Mesenchymal stem cell (in vitro differentiated cells and primary cell): Measurements from ENCODE around the gene NFILZ.

Experiments
- DNase-seq: peaks from one replicate; pipeline ENCODE4 v3.0.0-alpha.2; 2013
- H2AFZ ChIP-seq: one replicate; pipeline ENCODE4 v1.6.1; 2013; ENCODE audit warnings: low read depth, mild to moderate bottlenecking, control low read depth, inconsistent platforms, low read length, moderate library complexity
- H2AK5ac ChIP-seq: 2 replicates; pipeline ENCODE4 v1.6.1; 2013; ENCODE audit warnings: low read length, moderate library complexity, mild to moderate bottlenecking, inconsistent platforms; ENCODE audit not compliant: severe bottlenecking
- H2BK120ac ChIP-seq: one replicate; pipeline ENCODE4 v1.6.1; 2013; ENCODE audit warnings: low read depth, mild to moderate bottlenecking, inconsistent platforms, low read length, moderate library complexity
- H2BK12ac ChIP-seq, 2 experiments: one replicate each; pipeline ENCODE4 v1.6.1; 2013; ENCODE audit warnings: inconsistent platforms in 2 of 2, low read length in 2 of 2, mild to moderate bottlenecking in 2 of 2, moderate library complexity in 2 of 2, control low read depth in 1 of 2
- H2BK15ac ChIP-seq: one replicate; pipeline ENCODE4 v1.6.1; 2013; ENCODE audit warnings: mild to moderate bottlenecking, low read depth, inconsistent platforms; ENCODE audit not compliant: poor library complexity, severe bottlenecking
- H2BK5ac ChIP-seq: 2 replicates; pipeline ENCODE4 v1.6.1; 2013; ENCODE audit warnings: low read depth, mild to moderate bottlenecking, low read length, control low read depth, inconsistent platforms; ENCODE audit not compliant: poor library complexity, severe bottlenecking
- H3K14ac ChIP-seq, 2 experiments: one replicate each; pipeline ENCODE4 v1.6.1; 2013; ENCODE audit warnings: inconsistent platforms in 2 of 2, low read length in 2 of 2, control low read depth in 1 of 2, mild to moderate bottlenecking in 1 of 2, moderate library complexity in 1 of 2
- H3K18ac ChIP-seq, 2 experiments: one replicate each; pipeline ENCODE4 v1.6.1; 2013; ENCODE audit warnings: inconsistent platforms in 2 of 2, low read length in 2 of 2, control low read depth in 1 of 2, low read depth in 1 of 2, mild to moderate bottlenecking in 1 of 2
- H3K23ac ChIP-seq, 2 experiments: one replicate each; pipeline ENCODE4 v1.6.1; 2013; ENCODE audit warnings: inconsistent platforms in 2 of 2, low read length in 2 of 2, mild to moderate bottlenecking in 2 of 2, moderate library complexity in 2 of 2, control low read depth in 1 of 2
- H3K27ac ChIP-seq: 2 replicates; pipeline ENCODE4 v1.5.1; 2013; ENCODE audit warnings: mild to moderate bottlenecking, moderate library complexity, low read length, control low read depth, inconsistent platforms; ENCODE audit not compliant: poor library complexity, severe bottlenecking
- H3K27me3 ChIP-seq, 2 experiments: 2 replicates each; pipeline versions ENCODE4 v1.6.1 to v1.7.0; 2013; ENCODE audit warnings: low read length in 2 of 2, mild to moderate bottlenecking in 2 of 2, moderate library complexity in 2 of 2, control low read depth in 1 of 2, inconsistent platforms in 1 of 2; ENCODE audit not compliant: control insufficient read depth in 1 of 2, insufficient read depth in 1 of 2
- H3K36me3 ChIP-seq, 2 experiments: 2 replicates each; pipeline versions ENCODE4 v1.6.1 to v1.7.0; 2013; ENCODE audit warnings: low read length in 2 of 2, control low read depth in 1 of 2, inconsistent platforms in 1 of 2, low read depth in 1 of 2, mild to moderate bottlenecking in 1 of 2; ENCODE audit not compliant: insufficient read depth in 2 of 2, control insufficient read depth in 1 of 2
- H3K4ac ChIP-seq, 2 experiments: one replicate each; pipeline ENCODE4 v1.6.1; 2013; ENCODE audit warnings: inconsistent platforms in 2 of 2, low read length in 2 of 2, mild to moderate bottlenecking in 2 of 2, moderate library complexity in 2 of 2, control low read depth in 1 of 2, low read depth in 1 of 2
- H3K4me1 ChIP-seq: 2 replicates; pipeline ENCODE4 v1.6.1; 2013; ENCODE audit warnings: low read depth, low read length, control low read depth; ENCODE audit not compliant: control insufficient read depth, insufficient read depth
- H3K4me2 ChIP-seq: 2 replicates; pipeline ENCODE4 v1.6.1; 2013; ENCODE audit warnings: low read length, mild to moderate bottlenecking, inconsistent platforms; ENCODE audit not compliant: poor library complexity, severe bottlenecking
- H3K4me3 ChIP-seq, 2 experiments: 2 replicates each; pipeline versions ENCODE4 v1.5.1 to v1.7.0; 2013; ENCODE audit warnings: low read length in 2 of 2, mild to moderate bottlenecking in 2 of 2, control low read depth in 1 of 2, low read depth in 1 of 2; ENCODE audit not compliant: insufficient read depth in 1 of 2
- H3K79me1 ChIP-seq: replicated peaks from 2 replicates; pipeline ENCODE4 v1.6.1; 2013; ENCODE audit warnings: mild to moderate bottlenecking, control low read depth, low read length, inconsistent platforms; ENCODE audit not compliant: poor library complexity, severe bottlenecking
- H3K9ac ChIP-seq: 2 replicates; pipeline ENCODE4 v1.7.0; 2013; ENCODE audit warnings: mild to moderate bottlenecking, low read length, moderate library complexity
- H3K9me3 ChIP-seq: 2 replicates; pipeline ENCODE4 v1.7.0; 2013; ENCODE audit warnings: mild to moderate bottlenecking, low read length; ENCODE audit not compliant: control insufficient read depth
- H4K8ac ChIP-seq: one replicate; pipeline ENCODE4 v1.6.1; 2013; ENCODE audit warnings: inconsistent platforms, mild to moderate bottlenecking, low read length, moderate library complexity
- H4K91ac ChIP-seq: one replicate; pipeline ENCODE4 v1.6.1; 2013; ENCODE audit warnings: mild to moderate bottlenecking, low read length, inconsistent platforms
- WGBS: methylation state at CpG from one replicate; pipeline ENCODE4 v1.1.7; 2013; ENCODE audit warnings: mixed read lengths; 5-methylcytosine and 5-hydroxymethylcytosine counted together

The NFILZ gene

DNA sequence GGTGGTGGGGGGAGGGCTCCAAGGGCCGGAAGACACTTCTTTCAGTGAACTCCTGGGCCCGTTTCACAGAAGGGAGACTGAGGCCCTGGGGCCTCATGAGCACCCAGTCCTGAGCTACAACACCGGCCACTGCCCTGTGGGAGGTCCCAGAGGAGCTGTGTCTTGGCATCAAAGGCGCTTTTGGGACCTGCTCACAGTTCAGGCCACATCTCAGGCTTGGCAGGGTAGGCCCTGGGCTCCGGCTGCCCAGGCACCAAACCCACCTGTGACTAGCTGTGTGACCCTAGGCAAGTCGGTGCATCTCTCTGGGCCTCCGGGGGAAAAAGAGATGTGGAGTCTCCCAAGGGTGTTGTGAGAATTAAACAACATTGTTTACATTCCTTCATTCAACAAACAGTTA is 29.5 kb downstream of the NFILZ start:
- Histone ChIP-seq H3K4me2 (no peak overlapping the region), H3K4me1 (no peaks in the 10 kb centered on the region), H2BK12ac (no peak overlapping the region), H3K9me3 (peaks cover 2% of the 10 kb centered on the region), H2BK15ac (no peak overlapping the region), H3K9ac (no peak overlapping the region), H3K23ac (no peak overlapping the region), H4K8ac (no peak overlapping the region), H3K79me1 (no peaks in the 10 kb centered on the region), H3K27me3 (peaks cover 22 to 51% of the 10 kb centered on the region in 2 experiments), H2AK5ac (no peak overlapping the region), H3K14ac (no peak overlapping the region), H3K18ac (no peak overlapping the region), H2BK120ac (no peak overlapping the region), H3K4ac (no peak overlapping the region), H3K27ac (no peak overlapping the region), H2BK5ac (no peak overlapping the region), H3K4me3 (peak overlapping the region in 1 of 2 experiments; percentile 31), H3K36me3 (no peaks in the 10 kb centered on the region), H4K91ac (no peak overlapping the region), H2AFZ (no peak overlapping the region)
- DNase-seq: no peak
- 63% methylated on average over 5 of the region's 7 CpGs for WGBS

DNA sequence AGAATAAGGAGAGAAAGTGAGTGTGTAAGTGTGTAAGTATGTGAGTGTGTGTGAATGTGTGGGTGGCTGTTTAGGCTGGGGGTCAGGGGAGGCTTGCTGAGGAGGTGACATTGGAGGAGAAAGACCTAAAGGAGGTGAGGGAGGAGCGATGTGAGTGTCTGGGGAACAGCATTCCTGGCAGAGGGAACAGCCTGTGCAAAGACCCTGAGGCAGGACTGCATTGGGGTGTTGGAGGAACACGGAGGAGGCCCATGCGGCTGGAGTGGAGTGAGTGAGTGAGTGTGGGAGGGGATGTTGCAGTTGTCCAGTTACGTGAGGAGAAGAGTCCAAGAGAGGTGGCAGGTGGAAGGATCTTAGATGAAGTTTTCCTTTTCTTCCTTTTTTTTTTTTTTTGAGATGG is 31.8 kb downstream of the NFILZ start:
- Histone ChIP-seq H3K9ac (no peak overlapping the region), H3K4me2 (no peak overlapping the region), H2BK120ac (no peak overlapping the region), H2AK5ac (no peak overlapping the region), H3K27ac (no peak overlapping the region), H3K4ac (no peak overlapping the region), H2BK15ac (no peak overlapping the region), H3K23ac (no peak overlapping the region), H2BK5ac (no peak overlapping the region), H2BK12ac (no peak overlapping the region), H3K14ac (no peak overlapping the region), H2AFZ (no peak overlapping the region), H4K8ac (no peak overlapping the region), H3K4me1 (no peaks in the 10 kb centered on the region), H3K9me3 (peaks cover 2% of the 10 kb centered on the region), H3K4me3 (no peak overlapping the region), H3K79me1 (no peaks in the 10 kb centered on the region), H3K27me3 (peaks cover 8 to 43% of the 10 kb centered on the region in 2 experiments), H4K91ac (no peak overlapping the region), H3K36me3 (no peaks in the 10 kb centered on the region), H3K18ac (no peak overlapping the region)
- DNase-seq: no peak
- WGBS: 84% methylated on average over 3 of the region's 4 CpGs

DNA sequence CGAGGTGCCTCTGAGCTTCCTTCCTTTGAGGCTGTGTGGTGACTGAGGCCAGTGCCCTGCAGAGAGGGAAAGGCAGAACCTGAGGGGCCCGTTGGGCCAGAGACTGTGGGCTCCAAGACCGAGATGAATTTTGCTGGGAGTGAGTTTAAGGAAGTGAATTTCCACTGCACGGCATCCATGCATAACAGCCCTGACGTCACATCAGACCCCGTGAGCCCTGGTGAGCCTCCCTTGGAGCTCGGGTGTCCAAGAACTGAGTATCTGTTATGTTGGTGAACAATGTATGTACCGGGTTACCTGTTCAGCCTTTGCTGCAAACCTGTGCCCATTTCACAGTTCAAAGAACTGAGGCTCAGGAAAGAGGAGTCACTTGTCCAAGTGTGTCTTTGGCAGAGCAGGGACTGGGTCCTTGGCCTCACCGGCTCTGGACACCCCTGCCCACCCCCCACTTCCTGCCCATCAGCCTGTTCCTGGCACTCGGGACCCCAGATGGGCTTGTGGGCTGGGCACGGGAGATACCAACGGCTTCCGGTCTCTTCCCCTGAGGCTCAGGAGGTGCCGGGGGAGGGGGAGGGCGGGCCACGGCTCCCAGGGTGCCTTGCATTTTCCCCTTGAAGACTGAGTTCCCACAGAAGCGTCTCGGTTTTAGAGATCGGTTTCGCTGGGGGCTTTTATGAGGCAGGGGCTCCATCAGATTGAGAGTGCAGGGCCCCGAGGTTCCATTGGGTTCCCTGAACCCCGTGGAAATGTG is 33.7 kb downstream of the NFILZ start:
- H3K9me3 ChIP-seq: peaks cover 2% of the 10 kb centered on the region
- H3K4me2 ChIP-seq: no peak overlapping the region
- H3K9ac ChIP-seq: no peak overlapping the region
- no peak overlapping the region for H3K4me3 ChIP-seq
- no peaks in the 10 kb centered on the region for H3K36me3 ChIP-seq
- H3K79me1 ChIP-seq: no peaks in the 10 kb centered on the region
- H4K91ac ChIP-seq: no peak overlapping the region
- H2BK5ac ChIP-seq: no peak overlapping the region
- H3K18ac ChIP-seq: no peak overlapping the region
- no peak overlapping the region for H2BK120ac ChIP-seq
- no peak overlapping the region for H2BK12ac ChIP-seq
- no peak overlapping the region for H4K8ac ChIP-seq
- H2AFZ ChIP-seq: no peak overlapping the region
- no peak overlapping the region for H2AK5ac ChIP-seq
- H3K4ac ChIP-seq: no peak overlapping the region
- no peak overlapping the region for H2BK15ac ChIP-seq
- no peak overlapping the region for H3K27ac ChIP-seq
- no peaks in the 10 kb centered on the region for H3K4me1 ChIP-seq
- H3K27me3 ChIP-seq: peaks cover 8 to 38% of the 10 kb centered on the region in 2 experiments
- no peak overlapping the region for H3K23ac ChIP-seq
- no peak overlapping the region for H3K14ac ChIP-seq
- DNase-seq: no peak
- 81% methylated on average over 22 of the region's 22 CpGs for WGBS

DNA sequence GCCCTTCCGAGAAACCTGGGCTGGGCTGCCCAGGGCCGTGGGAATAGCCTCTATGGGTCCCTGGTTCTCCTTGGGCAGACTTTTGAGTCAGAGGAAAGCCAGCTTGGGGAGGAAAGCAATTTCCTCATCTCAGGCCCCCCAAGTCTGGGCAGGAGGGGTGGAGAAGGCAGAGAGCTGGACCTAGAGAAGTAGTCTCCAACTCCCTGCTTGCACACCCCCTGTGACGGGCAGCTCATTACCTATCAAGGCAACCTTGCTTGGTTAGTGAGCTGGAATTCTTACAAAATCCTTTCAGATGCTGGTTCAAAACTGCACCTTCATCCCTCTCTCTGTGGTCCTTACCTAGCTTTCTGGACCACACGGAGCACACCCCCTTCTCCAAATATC is 34.2 kb downstream of the NFILZ start:
- Histone ChIP-seq H4K91ac (no peak overlapping the region), H3K14ac (no peak overlapping the region), H3K36me3 (no peaks in the 10 kb centered on the region), H3K27ac (no peak overlapping the region), H2AK5ac (no peak overlapping the region), H3K4me3 (no peak overlapping the region), H4K8ac (no peak overlapping the region), H2BK15ac (no peak overlapping the region), H3K9ac (no peak overlapping the region), H2AFZ (no peak overlapping the region), H3K4me1 (no peaks in the 10 kb centered on the region), H3K23ac (no peak overlapping the region), H3K4ac (no peak overlapping the region), H3K9me3 (peaks cover 2% of the 10 kb centered on the region), H3K79me1 (no peaks in the 10 kb centered on the region), H2BK12ac (no peak overlapping the region), H2BK5ac (no peak overlapping the region), H3K18ac (no peak overlapping the region), H3K27me3 (peaks cover 5 to 33% of the 10 kb centered on the region in 2 experiments), H2BK120ac (no peak overlapping the region), H3K4me2 (no peak overlapping the region)
- no peak for DNase-seq
- WGBS: 63% methylated on average over 4 of the region's 4 CpGs
